DMS79 (cell line): Measurements from ENCODE around the gene SPECC1.
"Not testable (repeated sequence)": the region's sequence is repeated elsewhere in the genome, so short reads cannot be mapped to it uniquely, and the experiment has no call there.

Experiments
- DNase-seq: peaks from one replicate; lab custom pipeline; 2025; lab: John Stamatoyannopoulos, UW

SPECC1 gene

GRCh38 chr17:20207262-20207985, 198.3 kb downstream of the SPECC1 start:
- DNase-seq = no peak

GRCh38 chr17:20208717-20209116, 199.6 kb downstream of the SPECC1 start:
- no peak for DNase-seq

GRCh38 chr17:20210180-20210579, 201.0 kb downstream of the SPECC1 start:
- DNase-seq = no peak

- no peak for DNase-seq
Measured at GRCh38 chr17:20210614-20211013, 201.5 kb downstream of the SPECC1 start.

- DNase-seq = no peak
Measured at GRCh38 chr17:20211246-20211645, 202.1 kb downstream of the SPECC1 start.

- no peak for DNase-seq
Measured at GRCh38 chr17:20213449-20213848, 204.3 kb downstream of the SPECC1 start.

- no peak for DNase-seq
Measured at GRCh38 chr17:20214794-20215193, 205.6 kb downstream of the SPECC1 start.

GRCh38 chr17:20216154-20216815, 207.1 kb downstream of the SPECC1 start:
- no peak for DNase-seq

GRCh38 chr17:20216853-20217252, 207.7 kb downstream of the SPECC1 start:
- no peak for DNase-seq

GRCh38 chr17:20217677-20218076, 208.5 kb downstream of the SPECC1 start:
- no peak for DNase-seq

- no peak for DNase-seq
Measured at GRCh38 chr17:20218272-20218671, 209.1 kb downstream of the SPECC1 start.

- DNase-seq = no peak
Measured at GRCh38 chr17:20223808-20224328, 214.7 kb downstream of the SPECC1 start.

- DNase-seq = no peak
Measured at GRCh38 chr17:20224379-20224778, 215.2 kb downstream of the SPECC1 start.

- DNase-seq = no peak
Measured at GRCh38 chr17:20225162-20226115, 216.3 kb downstream of the SPECC1 start.

- DNase-seq = no peak
Measured at GRCh38 chr17:20226814-20227482, 217.8 kb downstream of the SPECC1 start.

- DNase-seq = not testable (repeated sequence)
Measured at GRCh38 chr17:20227720-20228370, 218.7 kb downstream of the SPECC1 start.

GRCh38 chr17:20228410-20228809, 219.3 kb downstream of the SPECC1 start:
- no peak for DNase-seq

GRCh38 chr17:20228860-20229259, 219.7 kb downstream of the SPECC1 start:
- DNase-seq = no peak

GRCh38 chr17:20230924-20231323, 221.8 kb downstream of the SPECC1 start:
- no peak for DNase-seq

- no peak for DNase-seq
Measured at GRCh38 chr17:20232611-20233010, 223.5 kb downstream of the SPECC1 start.

GRCh38 chr17:20234276-20234675, 225.1 kb downstream of the SPECC1 start:
- no peak for DNase-seq
